ENCODE results near the gene HLA-A. TPM values are rescaled to one million over a fixed set of nuclear protein-coding genes. Genes with fewer than 3 reads are reported as not detected.

HLA-A gene
- total RNA-seq, 2 donors from 2014 or later, result 104 to 281 TPM

GRCh38 chr6:29951882-29952281 is 9.6 kb downstream of the HLA-A start:
- Histone ChIP-seq H3K4me3 (no peak overlapping the region), H3K27me3 (no peaks in the 10 kb centered on the region), H3K27ac (no peak overlapping the region), H3K4me1 (no peaks in the 10 kb centered on the region), H3K9me3 (no peaks in the 10 kb centered on the region), H3K36me3 (replicated peaks in 1 of 2; ENCODE audit: insufficient read depth in 1 of 2, low read depth in 2 of 2) (no peaks in the 10 kb centered on the region)
- intact Hi-C loops (cut with DNase I), result no loop called here
- DNase-seq (no peak), ATAC-seq (no peak)
- TF ChIP-seq CTCF (IDR thresholded peaks at IDR 0.05) (no peak), POLR2A (IDR thresholded peaks at IDR 0.05) (no peak)
- WGBS, 2 donors, result 68 to 75% methylated on average over 3 of the region's 3 CpGs

GRCh38 chr6:29953001-29953441 is 10.7 kb downstream of the HLA-A start:
- Histone ChIP-seq H3K27me3 (no peaks in the 10 kb centered on the region), H3K27ac (no peak overlapping the region), H3K4me1 (no peaks in the 10 kb centered on the region), H3K4me3 (no peak overlapping the region), H3K9me3 (no peaks in the 10 kb centered on the region), H3K36me3 (replicated peaks in 1 of 2; ENCODE audit: insufficient read depth in 1 of 2, low read depth in 2 of 2) (no peaks in the 10 kb centered on the region)
- peak in 1 of 4 donors; percentile 42 for DNase-seq
- ATAC-seq, result peak; percentile 33
- intact Hi-C loops (cut with DNase I), result no loop called here
- no peak for TF ChIP-seq CTCF (IDR thresholded peaks at IDR 0.05)
- TF ChIP-seq POLR2A (IDR thresholded peaks at IDR 0.05), result no peak
- WGBS, 2 donors, result 66 to 79% methylated on average over 3 of the region's 3 CpGs

DNA sequence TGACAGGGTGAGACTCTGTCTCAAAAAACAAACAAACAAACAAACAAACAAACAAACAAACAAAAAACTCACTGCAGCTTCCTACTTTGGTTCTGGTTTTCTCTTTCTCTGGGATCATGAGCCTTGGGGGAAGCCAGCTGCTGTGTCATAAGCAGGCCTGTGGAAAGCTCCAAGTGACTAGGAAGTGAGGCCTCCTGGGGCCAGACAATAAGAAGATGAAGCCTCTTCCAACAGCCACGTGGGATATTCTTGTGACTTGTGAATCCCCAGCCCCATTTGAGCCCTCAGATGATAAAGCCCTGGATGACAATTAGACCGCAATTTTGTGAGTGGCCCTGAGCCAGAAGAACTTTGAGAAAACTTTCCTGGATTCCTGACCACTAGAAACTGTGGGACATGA is 11.4 kb downstream of the HLA-A start:
- no peaks in the 10 kb centered on the region for H3K9me3 ChIP-seq
- H3K27ac ChIP-seq, result no peak overlapping the region
- no peaks in the 10 kb centered on the region for H3K27me3 ChIP-seq
- H3K4me1 ChIP-seq, result no peaks in the 10 kb centered on the region
- 53 to 54% methylated on average over 2 of the region's 2 CpGs for WGBS, 2 donors
- no peak for TF ChIP-seq CTCF (IDR thresholded peaks at IDR 0.05)
- TF ChIP-seq POLR2A (IDR thresholded peaks at IDR 0.05), result no peak
- ATAC-seq (no peak), DNase-seq (no peak)
- intact Hi-C loops (cut with DNase I), result no loop called here
- no peak overlapping the region for H3K4me3 ChIP-seq
- H3K36me3 ChIP-seq (replicated peaks in 1 of 2; ENCODE audit: insufficient read depth in 1 of 2, low read depth in 2 of 2), result no peaks in the 10 kb centered on the region

DNA sequence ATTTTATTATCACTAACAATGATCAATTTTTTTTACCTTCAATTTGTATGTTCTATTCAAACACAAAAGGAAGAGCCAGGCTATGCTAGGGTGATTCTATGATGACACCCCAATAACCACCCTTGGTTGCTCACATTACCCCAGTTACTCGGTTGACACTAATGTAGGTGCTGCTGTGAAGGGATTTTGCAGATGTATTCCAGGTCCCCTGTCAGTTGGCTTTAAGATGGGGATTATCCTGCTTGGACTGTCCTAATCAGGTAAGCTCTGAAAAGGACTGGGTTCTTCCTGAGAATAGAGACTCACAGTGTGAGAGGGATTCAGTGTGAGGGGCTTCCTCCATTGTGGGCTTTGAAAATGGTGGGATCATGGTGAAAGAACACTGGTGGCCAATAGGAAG is 11.9 kb downstream of the HLA-A start:
- TF ChIP-seq POLR2A (IDR thresholded peaks at IDR 0.05) (no peak), CTCF (IDR thresholded peaks at IDR 0.05) (no peak)
- no peak overlapping the region for H3K27ac ChIP-seq
- ATAC-seq (no peak), DNase-seq (no peak)
- H3K4me1 ChIP-seq, result no peaks in the 10 kb centered on the region
- no peaks in the 10 kb centered on the region for H3K9me3 ChIP-seq
- WGBS, 2 donors, result 42 to 70% methylated on average over 1 of the region's 1 CpG
- H3K27me3 ChIP-seq, result no peaks in the 10 kb centered on the region
- no peaks in the 10 kb centered on the region for H3K36me3 ChIP-seq (replicated peaks in 1 of 2; ENCODE audit: insufficient read depth in 1 of 2, low read depth in 2 of 2)
- H3K4me3 ChIP-seq, result no peak overlapping the region
- intact Hi-C loops (cut with DNase I), result no loop called here

DNA sequence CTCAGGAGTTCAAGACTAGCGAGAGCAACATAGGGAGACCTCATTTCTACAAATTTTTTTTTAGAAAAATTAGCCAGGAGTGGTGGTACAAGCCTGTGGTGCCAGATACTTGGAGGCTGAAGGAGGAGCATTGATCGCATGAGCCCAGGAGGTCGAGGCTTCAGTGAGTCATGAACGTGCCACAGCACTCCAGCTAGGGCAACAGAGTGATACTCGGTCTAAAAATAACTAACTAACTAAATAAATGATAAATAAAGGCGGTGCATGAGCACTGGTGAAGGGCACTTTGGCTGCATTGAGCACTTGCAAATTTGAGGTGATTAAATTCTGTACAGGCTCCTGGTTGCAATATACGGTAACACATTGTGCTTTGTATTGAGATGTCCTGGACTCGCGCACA is 13.5 kb downstream of the HLA-A start:
- H3K4me1 ChIP-seq, result no peaks in the 10 kb centered on the region
- 76 to 79% methylated on average over 9 of the region's 9 CpGs for WGBS, 2 donors
- TF ChIP-seq CTCF (IDR thresholded peaks at IDR 0.05) (no peak), POLR2A (IDR thresholded peaks at IDR 0.05) (no peak)

More for the DNA sequence above, 13.5 kb downstream of the HLA-A start:
- intact Hi-C loops (cut with DNase I), result no loop called here
- Histone ChIP-seq H3K27ac (no peak overlapping the region), H3K4me3 (no peak overlapping the region), H3K9me3 (no peaks in the 10 kb centered on the region), H3K36me3 (replicated peaks in 1 of 2; ENCODE audit: insufficient read depth in 1 of 2, low read depth in 2 of 2) (no peaks in the 10 kb centered on the region), H3K27me3 (no peaks in the 10 kb centered on the region)
- ATAC-seq, result no peak
- peak in 1 of 4 donors; percentile 36 for DNase-seq

Measured in body of pancreas (tissue), 4 donors.